Stimulated activated CD4-positive, alpha-beta T cell treated with anti-CD3 and anti-CD28 coated beads, TNF-alpha, amount 100 ng/mL, for 1 hour (primary cell): ENCODE data around the gene MAOA.
"Not testable (repeated sequence)": the region's sequence is repeated elsewhere in the genome, so short reads cannot be mapped to it uniquely, and the experiment has no call there.

Source experiments
- DNase-seq, 3 donors: peaks; one replicate each; pipeline ENCODE4 v3.0.0-alpha.2; 2020; ENCODE audit warnings: low read depth in 3 of 3, low spot score in 1 of 3

The MAOA gene

GRCh38 chrX:43716144-43716543 is 60.0 kb downstream of the MAOA start:
- no peak for DNase-seq

DNA sequence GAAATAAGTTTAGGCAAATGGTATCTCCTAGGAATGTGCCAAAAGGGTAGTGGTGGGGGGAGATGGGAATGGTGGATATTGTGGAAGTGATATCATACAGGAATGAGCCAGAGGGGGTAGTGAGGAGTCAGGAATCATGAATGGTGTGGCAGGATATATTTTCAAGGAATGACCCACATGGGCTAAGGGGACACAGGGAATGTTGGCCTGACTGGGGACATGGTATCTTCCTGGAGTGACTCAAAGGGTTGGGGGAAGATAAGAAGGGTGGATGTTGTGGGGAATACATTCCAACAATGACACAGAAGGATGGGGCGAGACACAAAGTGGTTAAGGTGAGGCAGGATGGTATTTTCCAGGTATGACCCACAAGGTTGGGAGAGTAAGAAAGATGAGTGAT is 60.6 kb downstream of the MAOA start:
- DNase-seq = no peak

DNA sequence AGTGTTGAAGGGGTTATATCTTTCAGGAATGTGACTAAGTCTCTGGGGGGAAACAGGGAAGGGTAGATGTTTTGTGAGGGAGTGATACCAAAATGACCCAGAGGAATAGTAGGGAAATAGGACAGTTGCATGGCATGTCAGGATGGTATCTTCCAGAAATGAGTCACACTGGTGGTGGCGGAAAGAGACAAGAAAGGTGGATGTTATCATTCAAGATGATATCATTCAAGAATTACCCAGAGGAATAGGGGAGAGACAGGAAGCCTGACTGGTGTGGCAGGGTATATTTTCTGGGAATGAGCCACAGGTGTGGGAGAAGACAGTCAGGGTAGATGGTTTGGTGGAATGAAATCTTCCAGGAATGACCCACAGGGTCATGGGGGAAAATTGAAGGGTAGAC is 61.1 kb downstream of the MAOA start:
- DNase-seq = no peak

DNA sequence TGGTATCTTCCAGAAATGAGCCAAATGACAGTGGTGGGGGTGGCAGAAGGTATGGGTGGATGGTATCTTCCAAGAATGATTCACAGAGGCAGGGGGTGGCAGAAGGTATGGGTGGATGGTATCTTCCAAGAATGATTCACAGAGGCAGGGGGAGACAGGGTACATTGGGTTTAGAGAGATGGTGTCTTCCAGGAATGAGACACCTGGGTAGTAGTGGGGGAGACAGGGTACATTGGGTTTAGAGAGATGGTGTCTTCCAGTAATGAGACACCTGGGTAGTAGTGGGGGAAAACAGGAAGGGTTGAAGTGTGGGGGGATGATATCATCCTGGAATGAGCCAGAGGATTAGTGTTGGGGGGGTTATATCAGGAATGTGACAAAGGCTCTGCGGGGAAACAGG is 62.0 kb downstream of the MAOA start:
- no peak for DNase-seq

DNA sequence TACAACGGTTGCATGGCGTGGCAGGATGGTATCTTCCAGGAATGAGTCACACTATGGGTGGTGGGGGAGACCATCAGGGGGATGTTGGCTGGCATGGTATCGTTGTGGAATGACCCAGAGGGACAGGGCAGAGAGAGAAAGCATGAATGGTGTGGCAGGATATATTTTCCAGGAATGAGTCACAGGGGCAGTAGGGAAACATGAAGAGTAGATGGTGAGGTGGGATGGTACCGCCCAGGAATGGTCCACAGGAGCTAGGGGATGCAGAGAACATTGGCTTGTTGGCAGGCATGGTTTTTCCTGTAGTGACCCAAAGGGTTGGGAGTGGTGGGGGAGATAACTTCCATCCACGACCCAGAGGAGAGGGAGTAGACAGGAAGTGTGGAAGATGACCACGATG is 62.4 kb downstream of the MAOA start:
- no peak for DNase-seq

GRCh38 chrX:43718956-43719355 is 62.9 kb downstream of the MAOA start:
- DNase-seq = no peak

DNA sequence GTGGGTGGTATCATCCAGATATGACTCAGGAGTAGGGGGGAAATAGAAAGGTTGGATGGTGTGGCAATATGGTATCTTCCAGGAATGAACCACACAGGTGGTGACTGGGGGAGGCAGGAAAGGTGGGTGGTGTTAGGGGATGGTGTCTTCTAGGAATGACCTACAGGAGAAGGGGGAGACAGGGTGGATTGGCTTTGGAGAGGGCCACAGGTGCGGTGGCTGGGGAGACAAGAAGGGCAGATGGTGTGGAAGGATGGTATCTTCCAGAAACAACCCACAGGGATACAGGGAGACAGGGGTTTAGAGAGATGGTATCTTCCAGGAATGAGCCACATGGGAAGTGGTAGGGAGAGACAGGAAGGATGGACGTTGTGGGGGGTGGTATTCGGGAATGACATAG is 64.0 kb downstream of the MAOA start:
- DNase-seq = no peak

DNA sequence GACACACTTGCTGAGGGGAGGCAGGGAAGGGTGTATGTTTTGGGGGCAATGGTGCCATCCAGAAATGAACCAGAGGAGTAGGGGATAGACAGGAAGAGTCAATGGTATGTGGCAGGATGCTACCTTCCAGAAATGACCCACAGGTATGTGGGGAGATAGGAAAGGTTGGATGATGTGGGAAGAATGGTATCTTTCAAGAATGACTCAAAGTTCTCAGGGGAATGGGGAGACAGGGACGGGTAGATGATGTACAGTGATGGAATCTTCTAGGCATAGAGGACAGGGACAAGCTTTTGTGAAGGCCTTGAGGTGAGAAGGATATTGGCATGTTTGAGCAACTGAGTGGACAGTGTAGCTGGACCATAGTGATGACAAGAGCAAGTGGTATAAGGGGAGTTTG is 64.9 kb downstream of the MAOA start:
- no peak for DNase-seq

GRCh38 chrX:43725227-43725626 is 69.1 kb downstream of the MAOA start:
- not testable (repeated sequence) for DNase-seq

- DNase-seq = not testable (repeated sequence)
Measured at GRCh38 chrX:43727254-43727653, 71.2 kb downstream of the MAOA start.

GRCh38 chrX:43728002-43728401 is 71.9 kb downstream of the MAOA start:
- DNase-seq = no peak

- DNase-seq = no peak
Measured at GRCh38 chrX:43728966-43729365, 72.9 kb downstream of the MAOA start.

GRCh38 chrX:43731086-43731485 is 75.0 kb downstream of the MAOA start:
- DNase-seq = no peak

GRCh38 chrX:43733699-43734098 is 77.6 kb downstream of the MAOA start:
- no peak for DNase-seq

DNA sequence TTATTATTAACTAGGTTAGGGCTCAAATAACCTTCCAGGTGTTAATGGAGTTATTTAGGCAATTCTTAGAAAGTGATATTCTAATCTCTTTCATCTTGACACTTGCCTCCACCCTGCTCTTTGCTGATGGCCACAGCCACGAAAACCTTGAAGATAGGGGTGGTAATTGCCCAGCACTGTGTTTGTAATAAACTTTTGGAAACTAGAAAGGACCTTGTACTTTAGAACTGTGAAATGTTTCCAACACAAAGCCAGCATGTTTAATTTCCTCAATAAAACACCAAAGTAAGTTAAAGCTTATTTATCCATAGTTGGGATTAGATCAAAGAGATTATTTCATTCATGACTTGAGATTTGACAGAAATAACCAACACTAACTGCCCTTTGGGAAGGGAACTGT is 78.3 kb downstream of the MAOA start:
- no peak for DNase-seq

GRCh38 chrX:43735534-43735933 is 79.4 kb downstream of the MAOA start:
- no peak for DNase-seq

- DNase-seq = no peak
Measured at GRCh38 chrX:43735957-43736356, 79.9 kb downstream of the MAOA start.

- no peak for DNase-seq
Measured at GRCh38 chrX:43741843-43742573, 85.9 kb downstream of the MAOA start.

GRCh38 chrX:43743100-43743822 is 87.2 kb downstream of the MAOA start:
- DNase-seq = no peak

DNA sequence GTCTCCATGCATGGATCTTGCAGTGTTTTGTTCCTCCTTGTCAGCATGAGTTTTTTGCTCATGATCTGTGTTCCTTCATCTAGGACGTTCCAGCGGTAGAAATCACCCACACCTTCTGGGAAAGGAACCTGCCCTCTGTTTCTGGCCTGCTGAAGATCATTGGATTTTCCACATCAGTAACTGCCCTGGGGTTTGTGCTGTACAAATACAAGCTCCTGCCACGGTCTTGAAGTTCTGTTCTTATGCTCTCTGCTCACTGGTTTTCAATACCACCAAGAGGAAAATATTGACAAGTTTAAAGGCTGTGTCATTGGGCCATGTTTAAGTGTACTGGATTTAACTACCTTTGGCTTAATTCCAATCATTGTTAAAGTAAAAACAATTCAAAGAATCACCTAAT is 88.2 kb downstream of the MAOA start:
- DNase-seq = no peak

- DNase-seq = no peak
Measured at GRCh38 chrX:43745938-43746721, 90.0 kb downstream of the MAOA start.

- no peak for DNase-seq
Measured at GRCh38 chrX:43747476-43747875, 91.4 kb downstream of the MAOA start.
